ENCODE measurements around the gene ICE2.
"Not testable (repeated sequence)": the region's sequence is repeated elsewhere in the genome, so short reads cannot be mapped to it uniquely, and the experiment has no call there.

Gene ICE2

DNA sequence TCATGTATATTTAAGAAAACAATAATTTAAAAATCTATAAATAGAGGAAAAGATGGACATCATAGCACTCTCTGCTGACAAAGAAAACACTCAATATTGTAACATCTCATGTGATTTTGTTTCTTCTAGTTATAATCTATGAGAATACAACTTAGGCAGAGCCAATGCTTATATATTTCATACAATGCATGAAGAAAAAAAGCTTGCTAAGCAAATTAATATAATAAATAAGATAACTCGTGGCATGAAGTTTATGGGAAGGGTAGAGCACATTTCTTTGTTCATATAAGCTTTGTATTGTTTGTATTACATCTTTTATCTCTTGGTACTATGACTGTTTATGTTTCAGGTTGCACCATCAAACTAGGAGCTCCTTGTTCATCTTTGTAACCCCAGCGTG, 73.5 kb downstream of the ICE2 start:
- no peak for DNase-seq
- H3K18ac ChIP-seq (ENCODE audit: low read depth in 1 of 2, low read length in 2 of 2): no peak overlapping the region
- H3K9ac ChIP-seq (ENCODE audit: low read length): no peak overlapping the region
- peak overlapping the region in 1 of 2 experiments; percentile 13 for H2BK12ac ChIP-seq (ENCODE audit: low read length in 2 of 2)
- no peak overlapping the region for H4K91ac ChIP-seq (ENCODE audit: low read length)
- peaks cover 13% of the 10 kb centered on the region for H3K4me1 ChIP-seq (ENCODE audit: control insufficient read depth, insufficient read depth, low read depth, low read length)
- H3K27ac ChIP-seq (ENCODE audit: low read length, poor library complexity, severe bottlenecking): no peak overlapping the region
- H2AK5ac ChIP-seq (ENCODE audit: low read length, severe bottlenecking): no peak overlapping the region
- 100% methylated on average over 1 of the region's 2 CpGs for whole genome bisulfite sequencing
- H4K8ac ChIP-seq (ENCODE audit: low read length): no peak overlapping the region
- H3K36me3 ChIP-seq (ENCODE audit: control insufficient read depth in 1 of 2, insufficient read depth in 2 of 2, low read depth in 1 of 2, low read length in 2 of 2): no peaks in the 10 kb centered on the region
- no peaks in the 10 kb centered on the region for H3K9me3 ChIP-seq (ENCODE audit: control insufficient read depth, low read length)
- no peak overlapping the region for H3K23ac ChIP-seq (ENCODE audit: low read length in 2 of 2)
- H3K79me1 ChIP-seq (replicated peaks; ENCODE audit: low read length, poor library complexity, severe bottlenecking): peaks cover 2% of the 10 kb centered on the region
- no peak overlapping the region for H2BK120ac ChIP-seq (ENCODE audit: low read depth, low read length)
- H2BK15ac ChIP-seq (ENCODE audit: low read depth, poor library complexity, severe bottlenecking): peak overlapping the region; percentile 48
- no peak overlapping the region for H3K4me3 ChIP-seq (ENCODE audit: insufficient read depth in 1 of 2, low read depth in 1 of 2, low read length in 2 of 2)
- no peak overlapping the region for H3K4ac ChIP-seq (ENCODE audit: low read depth in 1 of 2, low read length in 2 of 2)
- H3K14ac ChIP-seq (ENCODE audit: low read length in 2 of 2): no peak overlapping the region
- H2AFZ ChIP-seq (ENCODE audit: low read depth, low read length): no peak overlapping the region
- no peak overlapping the region for H3K4me2 ChIP-seq (ENCODE audit: low read length, poor library complexity, severe bottlenecking)
- no peak overlapping the region for H2BK5ac ChIP-seq (ENCODE audit: low read depth, low read length, poor library complexity, severe bottlenecking)
- H3K27me3 ChIP-seq (ENCODE audit: control insufficient read depth in 1 of 2, insufficient read depth in 1 of 2, low read length in 2 of 2): no peaks in the 10 kb centered on the region

DNA sequence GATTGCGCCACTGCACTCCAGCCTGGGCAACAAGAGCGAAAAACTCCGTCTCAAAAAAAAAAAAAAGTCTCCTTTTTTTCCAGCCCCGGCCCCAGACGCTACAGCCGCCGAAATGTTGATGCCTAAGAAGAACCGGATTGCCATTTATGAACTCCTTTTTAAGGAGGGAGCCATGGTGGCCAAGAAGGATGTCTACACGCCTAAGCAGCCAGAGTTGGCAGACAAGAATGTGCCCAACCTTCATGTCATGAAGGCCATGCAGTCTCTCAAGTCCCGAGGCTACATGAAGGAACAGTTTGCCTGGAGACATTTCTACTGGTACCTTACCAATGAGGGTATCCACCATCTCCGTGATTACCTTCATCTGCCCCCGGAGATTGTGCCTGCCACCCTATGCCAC, 74.6 kb downstream of the ICE2 start:
- H3K23ac ChIP-seq (ENCODE audit: low read length in 2 of 2); H3K14ac ChIP-seq (ENCODE audit: low read length in 2 of 2); H3K4me2 ChIP-seq (ENCODE audit: low read length, poor library complexity, severe bottlenecking); H2BK15ac ChIP-seq (ENCODE audit: low read depth, poor library complexity, severe bottlenecking); H3K9me3 ChIP-seq (ENCODE audit: control insufficient read depth, low read length); H2BK5ac ChIP-seq (ENCODE audit: low read depth, low read length, poor library complexity, severe bottlenecking); H3K27ac ChIP-seq (ENCODE audit: low read length, poor library complexity, severe bottlenecking); H2BK120ac ChIP-seq (ENCODE audit: low read depth, low read length); H4K91ac ChIP-seq (ENCODE audit: low read length); H3K27me3 ChIP-seq (ENCODE audit: control insufficient read depth in 1 of 2, insufficient read depth in 1 of 2, low read length in 2 of 2); H3K36me3 ChIP-seq (ENCODE audit: control insufficient read depth in 1 of 2, insufficient read depth in 2 of 2, low read depth in 1 of 2, low read length in 2 of 2); H2AFZ ChIP-seq (ENCODE audit: low read depth, low read length); DNase-seq; H3K79me1 ChIP-seq (replicated peaks; ENCODE audit: low read length, poor library complexity, severe bottlenecking); H3K4me3 ChIP-seq (ENCODE audit: insufficient read depth in 1 of 2, low read depth in 1 of 2, low read length in 2 of 2); H3K9ac ChIP-seq (ENCODE audit: low read length); H4K8ac ChIP-seq (ENCODE audit: low read length): not testable (repeated sequence)
- peak overlapping the region; percentile 56 for H2AK5ac ChIP-seq (ENCODE audit: low read length, severe bottlenecking)
- H3K18ac ChIP-seq (ENCODE audit: low read depth in 1 of 2, low read length in 2 of 2): peak overlapping the region in 1 of 2 experiments; percentile 81
- H2BK12ac ChIP-seq (ENCODE audit: low read length in 2 of 2): peak overlapping the region; percentile 3 to 94
- WGBS: 99% methylated on average over 12 of the region's 12 CpGs
- H3K4me1 ChIP-seq (ENCODE audit: control insufficient read depth, insufficient read depth, low read depth, low read length): peaks cover 16% of the 10 kb centered on the region
- H3K4ac ChIP-seq (ENCODE audit: low read depth in 1 of 2, low read length in 2 of 2): peak overlapping the region; percentile 59 to 85

DNA sequence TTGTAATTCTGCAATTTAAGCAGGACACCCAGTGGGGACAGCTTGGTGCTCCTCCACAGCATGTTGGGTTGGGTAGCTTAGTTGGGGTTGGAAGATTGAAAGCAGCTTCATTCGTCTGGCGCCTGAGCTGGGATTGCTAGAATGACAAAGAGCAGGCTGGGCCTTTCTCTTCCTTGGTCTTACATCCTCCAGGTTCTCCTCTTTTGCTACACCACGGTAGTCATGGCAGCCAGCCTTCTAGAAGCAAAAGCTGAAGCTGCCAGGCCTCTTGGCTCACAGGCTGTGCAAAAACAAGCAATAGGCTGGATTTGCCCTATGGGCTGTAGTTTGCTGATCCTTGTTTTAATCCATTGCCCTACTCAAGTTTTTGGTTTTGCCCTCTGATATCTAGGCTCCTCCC, 78.0 kb downstream of the ICE2 start:
- H2BK12ac ChIP-seq (ENCODE audit: low read length in 2 of 2): peak overlapping the region in 1 of 2 experiments; percentile 14
- WGBS: 53% methylated on average over 3 of the region's 3 CpGs
- no peak overlapping the region for H4K8ac ChIP-seq (ENCODE audit: low read length)
- H3K79me1 ChIP-seq (replicated peaks; ENCODE audit: low read length, poor library complexity, severe bottlenecking): peaks cover 2% of the 10 kb centered on the region
- no peak overlapping the region for H3K4ac ChIP-seq (ENCODE audit: low read depth in 1 of 2, low read length in 2 of 2)
- H3K4me3 ChIP-seq (ENCODE audit: insufficient read depth in 1 of 2, low read depth in 1 of 2, low read length in 2 of 2): no peak overlapping the region
- peaks cover 0 to 9% of the 10 kb centered on the region in 2 experiments for H3K36me3 ChIP-seq (ENCODE audit: control insufficient read depth in 1 of 2, insufficient read depth in 2 of 2, low read depth in 1 of 2, low read length in 2 of 2)
- no peak overlapping the region for H3K23ac ChIP-seq (ENCODE audit: low read length in 2 of 2)
- H2AFZ ChIP-seq (ENCODE audit: low read depth, low read length): no peak overlapping the region
- no peaks in the 10 kb centered on the region for H3K27me3 ChIP-seq (ENCODE audit: control insufficient read depth in 1 of 2, insufficient read depth in 1 of 2, low read length in 2 of 2)
- H3K4me2 ChIP-seq (ENCODE audit: low read length, poor library complexity, severe bottlenecking): no peak overlapping the region
- no peak overlapping the region for H2BK120ac ChIP-seq (ENCODE audit: low read depth, low read length)
- no peak overlapping the region for H2BK5ac ChIP-seq (ENCODE audit: low read depth, low read length, poor library complexity, severe bottlenecking)
- H4K91ac ChIP-seq (ENCODE audit: low read length): no peak overlapping the region
- no peak overlapping the region for H3K9ac ChIP-seq (ENCODE audit: low read length)
- no peak overlapping the region for H3K27ac ChIP-seq (ENCODE audit: low read length, poor library complexity, severe bottlenecking)
- no peak overlapping the region for H2BK15ac ChIP-seq (ENCODE audit: low read depth, poor library complexity, severe bottlenecking)
- peak overlapping the region; percentile 11 for H2AK5ac ChIP-seq (ENCODE audit: low read length, severe bottlenecking)
- peak overlapping the region; percentile 37 to 61 for H3K18ac ChIP-seq (ENCODE audit: low read depth in 1 of 2, low read length in 2 of 2)
- no peaks in the 10 kb centered on the region for H3K9me3 ChIP-seq (ENCODE audit: control insufficient read depth, low read length)
- H3K4me1 ChIP-seq (ENCODE audit: control insufficient read depth, insufficient read depth, low read depth, low read length): peaks cover 18% of the 10 kb centered on the region
- no peak overlapping the region for H3K14ac ChIP-seq (ENCODE audit: low read length in 2 of 2)
- peak; percentile 63 for DNase-seq

DNA sequence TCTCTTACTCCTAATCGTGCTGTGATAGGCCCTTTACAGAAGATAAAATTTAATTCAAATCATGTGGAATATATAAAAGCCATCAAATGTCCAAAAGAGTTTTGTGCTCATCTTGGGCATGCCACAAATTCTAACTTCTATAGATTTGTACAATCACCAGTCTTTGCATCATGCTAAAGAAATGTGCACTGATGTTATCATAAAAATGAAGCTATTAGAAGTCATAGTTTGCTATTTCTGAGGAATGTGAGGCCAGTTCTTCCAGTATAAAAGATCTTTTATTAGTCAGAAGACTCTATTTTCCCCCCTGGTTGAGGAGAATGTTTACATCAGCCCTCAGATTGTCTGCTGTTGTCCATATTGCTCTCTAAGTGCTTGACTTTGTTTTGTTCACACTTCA, 79.0 kb downstream of the ICE2 start:
- Histone ChIP-seq H2BK15ac (ENCODE audit: low read depth, poor library complexity, severe bottlenecking) (no peak overlapping the region), H3K79me1 (replicated peaks; ENCODE audit: low read length, poor library complexity, severe bottlenecking) (no peaks in the 10 kb centered on the region), H3K4me2 (ENCODE audit: low read length, poor library complexity, severe bottlenecking) (no peak overlapping the region), H3K4me3 (ENCODE audit: insufficient read depth in 1 of 2, low read depth in 1 of 2, low read length in 2 of 2) (peak overlapping the region in 1 of 2 experiments; percentile 69), H3K4ac (ENCODE audit: low read depth in 1 of 2, low read length in 2 of 2) (no peak overlapping the region), H3K23ac (ENCODE audit: low read length in 2 of 2) (no peak overlapping the region), H2AK5ac (ENCODE audit: low read length, severe bottlenecking) (no peak overlapping the region), H3K9me3 (ENCODE audit: control insufficient read depth, low read length) (no peaks in the 10 kb centered on the region), H3K9ac (ENCODE audit: low read length) (peak overlapping the region; percentile 92), H2BK12ac (ENCODE audit: low read length in 2 of 2) (no peak overlapping the region), H4K8ac (ENCODE audit: low read length) (no peak overlapping the region), H3K27me3 (ENCODE audit: control insufficient read depth in 1 of 2, insufficient read depth in 1 of 2, low read length in 2 of 2) (no peaks in the 10 kb centered on the region), H2AFZ (ENCODE audit: low read depth, low read length) (no peak overlapping the region), H2BK120ac (ENCODE audit: low read depth, low read length) (no peak overlapping the region), H3K18ac (ENCODE audit: low read depth in 1 of 2, low read length in 2 of 2) (no peak overlapping the region), H3K36me3 (ENCODE audit: control insufficient read depth in 1 of 2, insufficient read depth in 2 of 2, low read depth in 1 of 2, low read length in 2 of 2) (peaks cover 0 to 19% of the 10 kb centered on the region in 2 experiments), H3K27ac (ENCODE audit: low read length, poor library complexity, severe bottlenecking) (peak overlapping the region; percentile 94), H3K14ac (ENCODE audit: low read length in 2 of 2) (no peak overlapping the region), H4K91ac (ENCODE audit: low read length) (no peak overlapping the region), H2BK5ac (ENCODE audit: low read depth, low read length, poor library complexity, severe bottlenecking) (peak overlapping the region; percentile 91), H3K4me1 (ENCODE audit: control insufficient read depth, insufficient read depth, low read depth, low read length) (peaks cover 18% of the 10 kb centered on the region)
- no CpG with 5 or more reads among the region's 1 CpG for WGBS
- peak; percentile 54 for DNase-seq
